Kidney (tissue), 14 donors: ENCODE data around the gene ZNF672. TPM values are rescaled to one million over a fixed set of nuclear protein-coding genes. Genes with fewer than 3 reads are reported as not detected.

Experiments used
- DNase-seq, 5 donors: peaks; one replicate each; pipeline ENCODE4 v3.0.0-alpha.2; 2013 to 2020
- FAIRE-seq: peaks from 2 replicates; lab custom pipeline; 2012; peaks lifted over from hg19 to GRCh38; lab: Jason Lieb, UNC
- H3K27ac ChIP-seq, 2 donors: one replicate each; pipeline ENCODE4 v1.7.0; 2013; ENCODE audit warnings: low read depth in 2 of 2, low read length in 2 of 2, inconsistent platforms in 1 of 2
- H3K27me3 ChIP-seq: one replicate; pipeline ENCODE4 v1.7.1; 2013; ENCODE audit warnings: low read length, inconsistent platforms; ENCODE audit not compliant: control insufficient read depth, insufficient read depth
- H3K36me3 ChIP-seq, 3 donors: one replicate each; pipeline versions ENCODE4 v1.7.0 to v1.7.1; 2013; ENCODE audit warnings: low read length in 3 of 3, control low read depth in 1 of 3, inconsistent platforms in 1 of 3; ENCODE audit not compliant: insufficient read depth in 3 of 3, control insufficient read depth in 2 of 3
- H3K4me1 ChIP-seq, 3 donors: one replicate each; pipeline versions ENCODE4 v1.7.0 to v1.7.1; 2013; ENCODE audit warnings: low read length in 3 of 3, inconsistent platforms in 1 of 3, low read depth in 1 of 3; ENCODE audit not compliant: control insufficient read depth in 2 of 3, insufficient read depth in 2 of 3
- H3K4me3 ChIP-seq, 3 donors: one replicate each; pipeline versions ENCODE4 v1.7.0 to v1.8.1; 2013; ENCODE audit warnings: low read length in 3 of 3, control low read depth in 1 of 3, inconsistent platforms in 1 of 3
- H3K9ac ChIP-seq, 3 donors: one replicate each; pipeline versions ENCODE4 v1.7.0 to v1.7.1; 2013; ENCODE audit warnings: low read length in 3 of 3, control low read depth in 1 of 3, inconsistent platforms in 1 of 3
- H3K9me3 ChIP-seq, 3 donors: one replicate each; pipeline versions ENCODE4 v1.7.0 to v1.7.1; 2013; ENCODE audit warnings: low read length in 3 of 3, control low read depth in 1 of 3, inconsistent platforms in 1 of 3; ENCODE audit not compliant: control insufficient read depth in 2 of 3, insufficient read depth in 1 of 3
- CTCF ChIP-seq: IDR thresholded peaks from 3 replicates; pipeline ENCODE4 v1.5.1; 2012; ENCODE audit warnings: mild to moderate bottlenecking, moderate library complexity, borderline replicate concordance; ENCODE audit not compliant: insufficient read depth; ENCODE audit errors: extremely low read depth
- intact Hi-C: fragments of 100-400 bp; cut with DNase I; formaldehyde crosslinking; loops from one replicate; pipeline ENCODE4 v1.11.1; 2022
- polyA plus RNA-seq: library from polyadenylated mRNA; stranded (reverse); fragments of 350-450 nt; fragmentation: Illumina TruSeq; extraction: RNeasy Lipid Tissue Mini Kit (QIAGEN cat#74804); gene quantifications from one replicate; pipeline ENCODE4 v1.2.3, GENCODE V29; 2014; ENCODE audit warnings: low read depth, low replicate concordance; ENCODE audit not compliant: insufficient read depth
- total RNA-seq: library from RNA; stranded (reverse); fragmentation: NEBNext Ultra II Directional; extraction: Animal tissue kit (Norgen Biotek cat#: 25700); gene quantifications from one replicate; pipeline ENCODE4 v1.2.1, GENCODE V29; 2021
- donor health status: control.
- donor health status: control.
- donor health status: control.
- donor health status: control.
- donor health status: control.
- donor health status: DM: yes; HTN: yes; CAD: no.
- donor health status: Normal renal cell carcinoma (clear cell type).

ZNF672 gene
- total and polyA plus RNA-seq, 2 donors from 2014 or later = 25.0 to 28.6 TPM

GRCh38 chr1:248861616-248862015, 23.6 kb downstream of the ZNF672 start:
- FAIRE-seq (no peak), DNase-seq (no peak)
- Histone ChIP-seq H3K36me3 (no peaks in the 10 kb centered on the region), H3K27ac (no peak overlapping the region), H3K4me1 (peaks cover 0 to 27% (median 4%) of the 10 kb centered on the region in 3 donors), H3K9ac (no peak overlapping the region), H3K27me3 (no peaks in the 10 kb centered on the region), H3K9me3 (no peaks in the 10 kb centered on the region), H3K4me3 (no peak overlapping the region)
- intact Hi-C loops = no loop called here
- no peak for TF ChIP-seq CTCF

- H3K4me1 ChIP-seq = peaks cover 0 to 24% (median 4%) of the 10 kb centered on the region in 3 donors
- peak overlapping the region in 2 of 3 donors; percentile 45 to 70 for H3K9ac ChIP-seq
- peak overlapping the region in 2 of 3 donors; percentile 75 to 76 for H3K4me3 ChIP-seq
- H3K27ac ChIP-seq = no peak overlapping the region
- no peaks in the 10 kb centered on the region for H3K27me3 ChIP-seq
- TF ChIP-seq CTCF = no peak
- no peak for DNase-seq
- H3K36me3 ChIP-seq = no peaks in the 10 kb centered on the region
- intact Hi-C loops = no loop called here
- H3K9me3 ChIP-seq = no peaks in the 10 kb centered on the region
- no peak for FAIRE-seq
These were observed 24.6 kb downstream of the ZNF672 start for GRCh38 chr1:248862695-248862997.

- no peak for TF ChIP-seq CTCF
- Histone ChIP-seq H3K9me3 (no peaks in the 10 kb centered on the region), H3K27ac (peak overlapping the region in 1 of 2 donors; percentile 7), H3K27me3 (no peaks in the 10 kb centered on the region), H3K4me3 (peak overlapping the region; percentile 51 to 76 (median 75)), H3K9ac (peak overlapping the region in 2 of 3 donors; percentile 45 to 70), H3K4me1 (peaks cover 0 to 18% (median 4%) of the 10 kb centered on the region in 3 donors), H3K36me3 (no peaks in the 10 kb centered on the region)
- intact Hi-C loops = no loop called here
- peak; percentile 91 to 95 (median 94) for DNase-seq
- no peak for FAIRE-seq
These were observed 25.2 kb downstream of the ZNF672 start for GRCh38 chr1:248862998-248863881.
